Iris pigment epithelial cell (primary cell): ENCODE data around the gene CLASP1.
"Not testable (repeated sequence)": the region's sequence is repeated elsewhere in the genome, so short reads cannot be mapped to it uniquely, and the experiment has no call there.

Source experiments
- DNase-seq: peaks from one replicate; pipeline ENCODE4 v3.0.0-alpha.2; 2011; ENCODE audit warnings: low read depth

CLASP1 gene

GRCh38 chr2:121613774-121614173, 35.5 kb downstream of the CLASP1 start:
- DNase-seq: peak; percentile 17

- DNase-seq: no peak
Observed at GRCh38 chr2:121613152-121613551, 36.1 kb downstream of the CLASP1 start.

- DNase-seq: no peak
Observed at GRCh38 chr2:121611730-121612705, 37.2 kb downstream of the CLASP1 start.

GRCh38 chr2:121611048-121611649, 38.1 kb downstream of the CLASP1 start:
- DNase-seq: not testable (repeated sequence)

GRCh38 chr2:121610487-121610874, 38.8 kb downstream of the CLASP1 start:
- not testable (repeated sequence) for DNase-seq

- peak; percentile 27 for DNase-seq
Observed at GRCh38 chr2:121608967-121609366, 40.3 kb downstream of the CLASP1 start.

- peak; percentile 26 for DNase-seq
Observed at GRCh38 chr2:121608367-121608766, 40.9 kb downstream of the CLASP1 start.

- no peak for DNase-seq
Observed at GRCh38 chr2:121605820-121606733, 43.2 kb downstream of the CLASP1 start.

GRCh38 chr2:121603185-121603584, 46.1 kb downstream of the CLASP1 start:
- DNase-seq: no peak

GRCh38 chr2:121599963-121600651, 49.2 kb downstream of the CLASP1 start:
- peak; percentile 42 for DNase-seq

- no peak for DNase-seq
Observed at GRCh38 chr2:121598087-121598486, 51.2 kb downstream of the CLASP1 start.

GRCh38 chr2:121596221-121597080, 52.8 kb downstream of the CLASP1 start:
- peak; percentile 76 for DNase-seq

GRCh38 chr2:121595012-121595891, 54.0 kb downstream of the CLASP1 start:
- DNase-seq: no peak

- no peak for DNase-seq
Observed at GRCh38 chr2:121591199-121591598, 58.1 kb downstream of the CLASP1 start.

- no peak for DNase-seq
Observed at GRCh38 chr2:121588357-121588756, 60.9 kb downstream of the CLASP1 start.

GRCh38 chr2:121587131-121587530, 62.1 kb downstream of the CLASP1 start:
- DNase-seq: no peak

- no peak for DNase-seq
Observed at GRCh38 chr2:121584741-121585140, 64.5 kb downstream of the CLASP1 start.

- DNase-seq: no peak
Observed at GRCh38 chr2:121583555-121583954, 65.7 kb downstream of the CLASP1 start.

GRCh38 chr2:121582272-121582671, 67.0 kb downstream of the CLASP1 start:
- DNase-seq: no peak

- DNase-seq: no peak
Observed at GRCh38 chr2:121579309-121579708, 70.0 kb downstream of the CLASP1 start.
